ENCODE data around the gene CCDC97. TPM values are rescaled to one million over a fixed set of nuclear protein-coding genes. Genes with fewer than 3 reads are reported as not detected.

The CCDC97 gene
- polyA plus RNA-seq, 5 donors, result 28.8 to 39.3 (median 29.3) TPM

DNA sequence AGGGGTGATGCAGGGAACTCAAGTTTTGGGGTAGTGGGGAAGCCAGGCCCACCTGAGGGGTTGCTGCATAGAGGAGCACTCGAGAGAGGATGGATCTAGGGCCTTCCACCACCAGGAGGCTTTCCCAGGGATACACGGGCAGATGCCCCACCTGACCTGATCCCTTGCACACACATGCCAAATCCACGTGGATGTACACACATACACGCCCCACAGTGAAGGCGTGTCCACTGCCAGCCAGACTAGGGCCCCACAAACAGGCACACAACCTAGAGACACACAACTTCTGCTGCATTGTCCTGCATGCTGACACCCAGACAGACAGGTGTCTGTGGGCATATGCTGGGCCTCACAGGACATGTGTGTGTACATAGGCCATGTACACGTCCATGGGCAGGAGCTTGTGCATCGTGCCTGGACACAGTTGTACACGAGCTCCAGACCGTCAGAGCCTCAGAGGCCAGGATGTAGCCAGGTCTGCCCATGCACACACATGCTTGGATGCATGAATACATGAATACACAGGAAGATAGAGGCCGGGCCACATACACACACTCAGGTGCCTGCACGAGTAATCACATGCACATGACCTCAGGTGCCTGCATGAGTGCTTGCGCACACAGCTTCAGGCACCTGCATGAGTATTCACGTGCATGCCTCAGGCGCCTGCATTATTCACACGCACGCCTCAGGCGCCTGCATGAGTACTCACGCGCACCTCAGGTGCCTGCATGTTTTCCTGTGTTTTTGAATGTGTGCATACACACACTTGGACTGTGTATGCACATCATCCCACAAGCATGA is 8.9 kb downstream of the CCDC97 start:
- no peak for DNase-seq

DNA sequence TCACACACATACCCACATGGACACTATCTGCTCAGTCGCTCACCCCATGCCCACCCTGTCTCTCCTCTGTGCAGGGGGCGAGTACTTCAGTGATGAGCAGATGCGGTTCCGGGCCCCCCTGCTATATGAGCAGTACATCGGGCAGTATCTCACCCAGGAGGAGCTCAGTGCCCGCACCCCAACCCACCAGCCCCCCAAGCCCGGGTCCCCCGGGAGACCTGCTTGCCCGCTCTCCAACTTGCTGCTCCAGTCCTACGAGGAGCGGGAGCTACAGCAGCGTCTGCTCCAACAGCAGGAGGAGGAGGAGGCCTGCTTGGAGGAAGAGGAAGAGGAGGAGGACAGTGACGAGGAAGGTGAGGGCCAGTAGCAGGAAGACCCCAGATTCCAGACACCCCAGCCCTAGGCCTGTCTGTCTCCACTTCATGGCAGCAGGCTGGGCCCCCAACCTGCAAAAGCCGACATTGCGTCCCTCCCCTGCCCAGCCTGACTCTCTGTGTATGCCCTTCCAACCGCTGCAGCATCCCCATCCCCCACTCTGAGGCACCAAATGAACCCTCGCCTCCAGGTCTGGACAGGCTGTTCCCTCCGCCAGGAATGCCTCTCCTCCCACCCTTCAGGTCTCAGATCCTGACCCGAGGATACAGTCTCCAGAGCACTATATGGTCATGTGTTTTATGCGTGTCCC is 9.7 kb downstream of the CCDC97 start:
- DNase-seq, result no peak

DNA sequence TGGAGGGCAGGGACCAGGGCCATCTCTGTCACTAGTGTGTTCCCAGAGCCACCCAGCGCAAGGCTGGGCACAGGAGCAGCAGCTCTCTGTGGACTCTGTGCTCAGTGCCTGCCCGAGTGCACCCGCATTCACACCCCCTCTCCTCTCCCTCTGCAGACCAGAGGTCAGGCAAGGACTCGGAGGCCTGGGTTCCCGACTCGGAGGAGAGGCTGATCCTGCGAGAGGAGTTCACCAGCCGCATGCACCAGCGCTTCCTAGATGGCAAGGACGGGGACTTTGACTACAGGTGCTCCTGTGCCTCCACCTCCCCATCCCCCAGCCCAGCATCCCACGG is 10.2 kb downstream of the CCDC97 start:
- no peak for DNase-seq

DNA sequence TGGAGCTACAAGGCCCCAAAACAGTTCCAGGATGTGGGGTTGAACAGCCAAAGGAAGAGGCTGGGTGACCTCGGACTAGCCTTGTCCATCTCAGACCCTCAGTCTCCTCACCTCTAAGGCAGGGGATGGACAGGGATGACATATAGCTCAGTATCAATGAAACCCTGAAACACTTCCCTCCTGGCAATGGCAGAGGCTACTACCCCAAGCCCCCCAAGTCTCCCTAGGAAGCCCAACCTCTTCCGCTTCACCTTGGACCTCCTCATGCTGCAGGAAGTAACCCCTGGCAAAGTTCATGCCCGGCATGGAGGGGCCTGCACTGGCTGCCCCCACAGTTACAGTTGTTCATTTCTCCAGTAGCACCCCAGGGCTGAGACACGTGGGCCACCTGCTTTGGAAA is 10.6 kb downstream of the CCDC97 start:
- no peak for DNase-seq

DNA sequence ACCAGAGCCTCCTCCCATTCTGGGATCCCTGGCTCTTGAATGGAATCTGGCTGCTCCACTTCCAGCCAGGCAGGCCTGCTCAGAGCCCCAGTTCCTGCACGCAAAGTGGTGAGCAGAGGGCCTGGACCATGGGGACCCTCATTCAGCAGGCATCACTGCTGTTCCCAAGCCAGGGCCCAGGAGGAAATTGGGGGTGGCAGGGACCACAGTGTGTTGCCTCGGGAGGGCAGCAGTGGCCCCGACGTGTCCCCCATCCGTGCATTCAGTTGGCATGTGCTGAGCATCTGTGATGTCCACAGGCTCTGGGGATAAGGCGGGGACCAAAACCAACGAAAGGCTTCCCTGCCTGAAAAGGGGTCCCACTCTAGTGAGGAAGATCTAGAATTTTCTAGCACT is 11.2 kb downstream of the CCDC97 start:
- no peak for DNase-seq

DNA sequence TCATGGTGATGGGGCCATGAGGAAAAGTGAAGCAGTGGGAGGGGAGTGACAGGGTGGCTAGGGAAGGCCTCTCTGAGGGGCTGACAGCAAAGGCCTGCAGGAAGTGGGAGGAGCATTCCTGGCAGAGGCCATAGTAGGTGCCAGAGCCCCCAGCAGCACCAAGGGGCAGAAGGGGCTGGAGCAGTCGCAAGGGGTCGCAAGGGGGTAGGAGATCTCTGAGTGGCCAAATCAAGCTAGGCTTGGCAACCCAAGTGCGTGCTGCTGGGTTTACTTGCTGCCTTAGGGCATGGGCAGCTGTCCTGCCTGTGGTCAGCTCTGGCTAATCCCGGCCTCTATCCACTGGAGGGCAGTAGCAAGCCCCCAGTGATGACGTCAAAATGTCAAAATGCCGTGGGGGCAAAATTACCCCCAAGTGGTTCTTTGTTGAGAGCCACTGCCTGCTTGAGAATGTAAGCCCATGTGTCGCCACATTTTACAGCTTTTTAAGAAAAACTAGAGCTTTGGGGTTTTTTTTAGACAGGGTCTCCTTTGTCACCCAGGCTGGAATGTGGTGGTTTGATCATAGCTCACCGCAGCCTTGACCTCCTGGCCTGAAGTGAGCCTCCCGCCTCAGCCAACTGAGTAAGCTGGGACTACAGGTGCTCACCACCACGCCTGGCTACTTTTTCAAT is 11.8 kb downstream of the CCDC97 start:
- no peak for DNase-seq

DNA sequence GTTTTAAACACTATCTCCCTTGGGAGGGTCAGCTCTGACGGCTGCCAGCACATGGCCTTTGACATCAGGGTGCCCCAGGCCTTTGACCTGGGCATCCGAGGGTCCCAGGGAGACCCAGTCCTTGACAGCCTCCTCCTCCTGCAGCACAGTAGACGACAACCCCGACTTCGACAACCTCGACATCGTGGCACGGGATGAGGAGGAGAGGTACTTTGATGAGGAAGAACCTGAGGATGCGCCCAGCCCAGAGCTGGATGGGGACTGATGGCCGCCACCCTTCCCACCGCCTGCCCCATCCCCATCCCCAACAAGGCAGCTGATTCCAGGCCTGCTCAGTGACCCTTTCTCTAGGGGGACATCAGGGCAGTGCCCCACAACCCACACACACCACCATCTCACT is 12.5 kb downstream of the CCDC97 start:
- no peak for DNase-seq

DNA sequence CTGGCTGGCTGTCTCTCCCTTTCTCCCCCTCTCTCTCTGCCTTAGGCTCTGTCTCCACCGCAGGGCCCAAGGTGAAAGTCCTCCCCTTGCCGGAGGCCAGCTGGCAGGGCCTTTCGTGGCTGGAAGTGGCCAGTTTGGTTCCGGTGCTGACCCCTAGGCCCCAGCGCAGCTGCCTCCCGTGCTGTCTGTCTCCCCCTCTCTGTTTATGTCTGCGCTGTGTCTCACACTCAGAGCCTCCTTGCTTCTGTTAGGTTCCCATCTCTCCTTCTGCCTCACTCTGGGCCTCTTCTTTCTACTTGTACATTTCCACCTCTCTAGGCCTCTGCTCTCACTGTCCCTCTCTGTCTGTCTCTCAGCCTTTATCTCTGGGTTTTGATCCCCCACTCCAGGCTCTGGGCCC is 13.1 kb downstream of the CCDC97 start:
- DNase-seq, result no peak

DNA sequence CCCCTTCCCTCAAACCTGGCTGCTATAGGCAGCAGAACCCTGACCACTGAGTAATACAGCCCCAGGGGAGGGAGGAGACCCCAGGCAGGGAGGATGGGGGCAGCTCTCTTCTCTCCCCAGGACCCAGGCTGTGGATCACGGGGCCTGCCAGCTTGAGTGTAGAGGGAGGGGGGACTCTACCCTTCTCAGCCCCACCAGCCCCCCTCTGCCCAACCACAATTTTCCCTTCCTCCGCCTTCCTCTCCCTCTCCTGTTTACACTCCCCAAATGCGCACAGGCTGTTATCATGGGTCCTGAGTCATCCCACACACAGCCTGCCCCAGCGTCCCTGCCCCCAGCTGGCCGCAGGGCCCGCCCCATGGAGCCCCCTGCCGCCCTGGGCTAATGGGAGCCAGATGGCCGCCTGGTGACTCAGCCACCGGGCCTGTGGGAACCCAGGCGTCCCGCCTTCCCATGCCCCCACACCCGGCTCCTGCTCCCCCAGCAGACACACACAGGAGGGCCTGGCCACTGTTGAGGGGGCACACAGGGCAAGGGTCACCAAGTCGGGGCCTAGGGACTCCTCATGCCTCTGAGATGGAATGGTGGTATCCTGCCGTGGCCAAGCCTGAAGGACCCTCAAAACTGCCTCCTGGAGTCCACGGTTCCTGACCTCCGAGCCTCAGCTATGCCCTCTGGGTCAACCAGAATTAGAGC is 13.6 kb downstream of the CCDC97 start:
- no peak for DNase-seq

DNA sequence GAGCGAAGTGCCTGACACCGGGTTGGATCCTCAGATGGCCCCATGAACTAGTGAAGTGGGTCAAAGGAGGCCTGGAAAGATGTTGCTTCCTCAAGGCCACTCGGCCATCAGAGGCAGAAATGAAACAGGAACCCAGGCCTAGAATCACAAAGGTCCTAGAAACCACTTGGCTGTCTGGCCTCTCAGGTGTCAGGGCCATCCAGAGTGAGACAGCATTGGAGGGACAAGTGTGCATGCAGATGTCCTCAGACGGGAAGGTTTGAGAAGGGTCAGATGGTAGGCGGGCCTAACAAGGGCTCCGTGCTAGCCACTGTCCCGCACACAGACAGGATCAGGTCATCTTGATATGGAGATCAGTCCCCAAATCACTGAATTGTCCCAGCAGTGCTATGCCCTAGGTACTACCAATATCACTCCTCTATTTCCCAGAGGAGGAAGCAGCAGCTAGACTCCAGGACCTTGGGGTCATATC is 14.3 kb downstream of the CCDC97 start:
- no peak for DNase-seq

DNA sequence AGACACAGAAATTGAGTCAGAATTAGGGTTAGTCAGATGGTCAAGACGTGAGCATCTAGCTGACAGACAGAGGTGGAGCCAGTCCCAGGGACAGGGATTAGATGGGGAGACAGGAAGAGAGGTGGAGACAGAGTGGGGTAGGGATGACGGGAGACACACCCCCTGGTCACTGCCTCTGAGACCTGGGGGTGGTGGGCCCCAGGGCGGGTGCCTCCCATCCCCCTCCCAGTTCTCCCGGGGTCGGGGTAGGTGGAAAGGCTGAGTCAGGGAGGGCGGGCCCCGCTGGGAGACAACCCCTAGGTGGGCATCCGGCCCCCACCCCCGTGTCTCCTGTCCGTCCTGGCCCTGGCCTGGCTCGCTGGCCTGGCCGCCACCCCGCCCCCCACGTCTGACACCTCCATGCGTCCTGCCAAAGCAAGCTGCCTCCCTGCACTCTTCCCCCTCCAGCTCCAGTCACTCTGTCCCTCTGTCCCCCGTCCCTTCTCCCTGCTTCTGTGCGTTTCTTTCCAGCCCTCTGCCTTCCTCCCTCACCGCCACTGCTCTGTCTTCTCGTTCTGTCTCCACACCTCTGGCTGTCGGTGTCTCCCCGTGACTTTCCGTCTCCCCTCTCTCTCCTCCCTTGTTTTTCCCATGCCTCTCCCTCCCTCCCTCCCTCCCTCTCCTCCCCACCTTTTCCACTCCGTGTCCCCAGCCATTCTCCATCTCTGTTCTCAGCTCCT is 15.1 kb downstream of the CCDC97 start:
- DNase-seq, result peak in 1 of 2 donors; percentile 31

DNA sequence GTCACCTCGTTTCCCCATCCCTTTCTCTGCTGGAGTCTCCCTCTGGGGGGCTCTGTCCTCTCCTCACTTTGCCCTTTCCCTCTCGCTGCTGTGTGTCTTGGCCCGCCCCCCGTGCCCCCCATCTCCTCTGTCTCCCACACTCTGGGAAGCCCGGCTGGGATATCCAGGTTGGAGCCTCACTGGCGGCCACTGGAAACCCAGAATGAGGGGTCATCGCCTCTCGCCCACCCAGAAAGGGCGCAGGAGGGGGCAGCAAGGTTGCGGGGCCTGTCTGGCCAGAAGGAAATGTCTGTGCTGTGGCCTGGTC is 15.6 kb downstream of the CCDC97 start:
- DNase-seq, result no peak

DNA sequence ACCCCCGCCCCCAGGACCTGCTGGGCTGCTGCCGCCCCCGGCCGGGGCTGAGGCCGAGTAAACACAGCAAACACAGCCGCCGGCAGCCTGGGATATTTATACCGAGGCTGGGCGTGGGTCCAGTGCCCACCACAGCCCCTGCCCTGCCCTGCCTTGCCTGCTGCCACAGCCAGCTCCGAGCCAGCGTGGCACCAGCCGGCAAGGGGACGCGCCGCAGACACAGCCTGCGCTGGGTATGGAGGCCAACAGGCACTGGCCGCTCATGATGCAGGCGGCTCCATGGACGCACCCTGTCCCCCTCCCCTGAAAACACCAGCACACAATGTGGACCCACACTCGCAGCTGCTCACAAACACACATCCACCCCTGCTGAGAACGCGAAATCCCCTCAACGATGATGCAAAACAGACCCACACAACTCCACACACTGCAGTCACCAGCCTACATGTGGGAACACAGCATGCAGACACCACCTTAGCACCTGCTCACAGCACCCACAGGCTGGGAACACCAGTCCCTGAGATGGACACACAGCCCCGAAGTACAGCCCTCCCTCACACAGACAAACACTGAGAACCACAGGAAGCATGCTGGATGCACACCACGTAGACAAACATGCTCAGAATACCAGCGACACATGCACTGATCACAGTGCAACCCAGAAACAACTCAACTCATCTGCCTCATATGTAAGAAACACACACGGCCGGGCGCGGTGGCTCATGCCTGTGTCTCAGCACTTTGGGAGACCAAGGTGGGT is 16.2 kb downstream of the CCDC97 start:
- DNase-seq, result no peak

DNA sequence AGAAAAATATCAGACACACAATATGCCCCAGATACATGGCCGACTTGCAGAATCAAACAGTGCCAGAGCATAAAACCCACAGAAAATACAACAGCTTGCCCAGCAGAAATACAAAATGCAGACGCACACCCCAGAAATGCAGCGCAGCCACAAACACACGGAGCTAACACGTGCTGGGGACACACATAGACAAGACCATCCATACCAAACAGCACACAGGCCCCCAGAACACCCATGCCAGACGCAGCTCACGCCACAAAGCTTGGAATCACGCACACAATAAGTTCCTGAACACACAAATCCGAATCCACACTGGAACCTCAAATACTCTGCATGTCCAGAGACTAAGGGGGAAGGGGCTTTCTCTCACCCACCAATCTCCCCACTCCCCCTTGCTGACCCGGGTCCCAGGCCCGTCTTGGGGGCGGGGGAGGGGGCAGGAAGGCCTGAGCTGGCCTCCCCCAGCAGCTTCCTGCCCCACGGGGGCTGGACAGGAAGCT is 17.2 kb downstream of the CCDC97 start:
- DNase-seq, result peak in 1 of 2 donors; percentile 36

DNA sequence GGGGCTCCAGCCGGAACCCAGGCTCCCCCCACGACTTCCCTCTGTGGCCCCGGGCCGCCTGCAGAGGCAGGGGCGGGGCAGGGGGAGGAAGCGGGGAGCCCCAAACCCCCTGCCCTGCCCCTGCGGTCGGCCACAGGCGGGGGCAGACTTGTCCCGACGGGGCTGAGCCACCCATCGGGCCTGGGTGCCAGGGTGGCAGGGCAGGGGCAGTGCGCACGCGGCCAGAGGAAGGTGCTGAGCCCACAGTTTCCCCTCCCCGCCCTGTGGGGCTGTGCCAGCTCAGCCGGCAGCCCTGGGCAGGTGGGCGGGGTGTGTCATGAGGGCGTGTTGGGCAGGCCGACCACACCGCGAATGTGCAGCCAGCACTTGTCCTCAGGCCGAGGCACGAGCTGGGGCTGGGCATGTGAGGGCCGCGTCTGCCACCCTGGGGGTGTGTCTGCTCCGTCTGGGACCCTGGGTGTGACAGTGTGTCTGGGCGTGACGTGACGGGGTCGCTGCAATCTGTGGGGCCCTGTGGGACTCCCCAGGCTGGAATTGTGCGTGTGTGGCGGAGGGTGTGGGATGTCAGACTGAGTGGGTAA is 17.7 kb downstream of the CCDC97 start:
- DNase-seq, result no peak

DNA sequence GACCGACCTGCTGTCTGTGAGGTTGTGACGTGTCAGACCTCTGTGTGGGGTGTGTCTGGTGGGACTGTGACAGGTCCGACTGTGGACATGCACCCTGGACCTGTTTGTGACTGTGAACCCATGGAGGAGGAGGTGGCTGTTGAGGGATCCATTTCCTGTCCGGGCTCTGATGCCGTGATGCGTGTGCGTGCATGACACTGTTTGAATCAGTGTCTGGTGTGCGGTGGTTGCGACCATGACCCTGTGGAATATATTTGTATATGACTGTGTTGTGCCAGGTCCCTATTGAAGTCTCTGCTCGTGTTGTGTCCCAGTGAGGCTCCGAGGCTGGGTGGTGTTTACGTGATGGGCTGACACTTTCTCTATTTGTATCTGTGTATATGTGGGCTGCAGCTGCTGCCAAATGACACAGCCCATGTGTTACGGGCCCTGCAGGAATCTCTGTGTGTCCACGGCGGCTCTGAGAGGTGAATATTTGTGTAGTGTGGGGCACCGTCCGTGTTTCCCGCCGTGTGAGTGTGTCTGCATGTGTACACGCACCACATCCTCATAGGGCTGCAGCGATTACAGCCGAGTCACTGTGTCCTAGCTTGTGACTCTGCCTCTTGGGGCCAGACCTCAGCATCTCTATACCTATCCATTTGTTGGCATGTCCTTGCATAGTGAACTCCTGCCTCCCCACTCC is 18.3 kb downstream of the CCDC97 start:
- DNase-seq, result no peak

DNA sequence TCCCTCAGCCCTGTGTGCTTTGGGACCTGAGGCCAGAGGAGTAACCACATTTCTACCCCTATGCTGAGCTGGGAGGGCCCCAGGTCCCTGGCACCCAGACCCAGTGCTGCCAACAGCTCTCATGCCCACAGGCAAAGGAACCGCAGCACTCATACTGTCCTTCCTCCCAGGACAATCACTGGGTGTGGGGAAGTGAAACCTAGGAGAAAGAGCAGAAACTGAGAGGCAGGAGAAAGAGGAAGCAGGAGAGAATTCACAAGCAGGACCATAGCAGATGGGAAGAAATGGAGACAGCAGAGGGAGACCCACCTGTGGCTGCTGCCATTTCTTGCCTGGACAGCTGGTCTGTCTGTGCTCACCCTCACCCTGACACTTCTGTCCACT is 18.9 kb downstream of the CCDC97 start:
- DNase-seq, result no peak

DNA sequence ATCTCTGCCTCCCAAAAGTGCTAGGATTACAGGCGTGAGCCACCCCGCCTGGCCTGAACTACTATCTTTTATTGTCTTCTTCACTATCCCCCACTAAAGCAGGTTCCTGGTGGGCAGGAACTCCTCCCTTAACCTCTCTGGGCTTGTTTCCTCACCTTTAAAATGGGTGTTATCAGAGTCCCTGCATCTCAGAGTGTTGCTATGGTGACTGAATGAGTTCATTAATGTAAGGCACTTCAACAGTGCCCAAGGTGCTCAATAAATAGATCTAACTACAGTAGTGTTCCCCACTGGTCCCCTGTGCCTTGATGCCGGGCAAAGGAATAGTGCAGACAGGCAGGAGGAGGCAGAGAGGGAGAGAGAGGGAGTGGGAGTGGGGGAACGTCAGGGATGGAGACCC is 20.5 kb downstream of the CCDC97 start:
- DNase-seq, result no peak

DNA sequence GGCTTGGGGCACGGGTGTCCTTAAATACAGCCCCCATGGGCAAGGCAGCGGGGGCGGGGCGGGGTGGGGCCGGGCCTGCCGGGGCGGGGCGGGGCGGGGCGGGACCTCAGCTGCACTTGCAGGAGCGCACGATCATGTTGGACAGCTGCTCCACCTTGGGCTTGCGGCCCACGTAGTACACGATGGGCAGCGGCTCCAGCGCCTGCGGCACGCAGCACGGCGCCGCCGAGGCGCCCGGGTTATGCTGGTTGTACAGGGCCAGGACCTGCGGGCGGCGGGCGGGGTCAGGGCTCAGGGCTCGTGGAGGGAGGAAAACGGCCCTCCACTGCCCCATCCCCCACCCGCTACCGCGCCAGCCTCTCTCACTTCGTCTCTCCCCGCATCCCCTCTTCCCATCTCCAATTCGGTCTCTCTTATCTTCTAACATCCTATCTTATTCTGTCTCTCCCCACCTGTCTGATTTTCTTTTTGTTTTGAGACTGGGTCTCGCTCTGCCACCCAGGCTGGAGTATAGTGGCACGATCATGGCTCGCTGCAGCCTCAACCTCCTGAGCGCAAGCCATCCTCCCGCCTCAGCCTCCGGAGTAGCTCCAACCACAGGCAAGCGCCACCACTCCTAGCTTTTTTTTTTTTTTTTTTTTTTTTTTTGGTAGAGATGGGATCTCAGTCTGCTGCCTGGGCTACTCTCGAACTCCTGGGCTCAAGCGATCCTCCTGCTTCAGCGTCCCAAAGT is 21.1 kb downstream of the CCDC97 start:
- DNase-seq, result no peak

All from right lung (tissue), 5 donors.